B cell (primary cell): Measurements from ENCODE around the gene AK9. TPM values are rescaled to one million over a fixed set of nuclear protein-coding genes. Genes with fewer than 3 reads are reported as not detected.

Experiments
- ATAC-seq: fragments of 200-7000 bp; cut with Tn5 transposase; one replicate; pipeline ENCODE4 v1.10.0; 2021; ENCODE audit warnings: low read depth, mild to moderate bottlenecking, moderate number of reproducible peaks, moderate library complexity
- CTCF ChIA-PET: fragments of 350-600 bp; sonication (Branson Sonifier 250); formaldehyde crosslinking; loops from one replicate; lab custom pipeline; 2021; ENCODE audit warnings: antibody characterized with exemption, inconsistent platforms; lab: Charles Lee
- POLR2A ChIA-PET: fragments of 350-600 bp; sonication (Branson Sonifier 250); formaldehyde crosslinking; loops from one replicate; lab custom pipeline; 2021; ENCODE audit warnings: antibody characterized with exemption; lab: Charles Lee
- DNase-seq: peaks from one replicate; pipeline ENCODE4 v3.0.0; 2013
- H2AFZ ChIP-seq: 2 replicates; pipeline ENCODE4 v1.6.1; 2012; ENCODE audit warnings: mild to moderate bottlenecking, low read depth, low read length; ENCODE audit not compliant: insufficient read depth, poor library complexity, severe bottlenecking
- H3K27ac ChIP-seq, 2 donors: 1 replicate in 1 of 2; 2 replicates in 1 of 2; pipeline ENCODE4 v1.5.1; 2012 to 2013; ENCODE audit warnings: low read length in 2 of 2, mild to moderate bottlenecking in 2 of 2, moderate library complexity in 1 of 2
- H3K27me3 ChIP-seq, 4 experiments: fragments of 200-600 bp in 1 of 4; sonication (generic) in 1 of 4; replicated peaks in 1 of 4; 1 replicate in 2 of 4; 2 replicates in 2 of 4; pipeline versions ENCODE4 v1.6.1 to v1.7.0; 2013 to 2016; ENCODE audit warnings: low read length in 3 of 4, mild to moderate bottlenecking in 2 of 4, mixed read lengths in 1 of 4, moderate library complexity in 1 of 4; ENCODE audit not compliant: insufficient read depth in 4 of 4, control insufficient read depth in 3 of 4; ENCODE audit errors: control extremely low read depth in 1 of 4
- H3K36me3 ChIP-seq, 2 experiments: replicated peaks in 1 of 2; 1 replicate in 1 of 2; 2 replicates in 1 of 2; pipeline versions ENCODE4 v1.6.1 to v1.7.1; 2013; ENCODE audit warnings: low read length in 1 of 2; ENCODE audit not compliant: insufficient read depth in 2 of 2, control insufficient read depth in 1 of 2; ENCODE audit errors: control extremely low read depth in 1 of 2, extremely low read depth in 1 of 2
- H3K4me1 ChIP-seq, 2 donors: fragments of 200-600 bp in 1 of 2; sonication (generic) in 1 of 2; 1 replicate in 1 of 2; 2 replicates in 1 of 2; pipeline versions ENCODE4 v1.5.1 to v1.6.1; 2013 to 2017; ENCODE audit warnings: low read length in 2 of 2; ENCODE audit not compliant: control insufficient read depth in 2 of 2, insufficient read depth in 2 of 2
- H3K4me2 ChIP-seq: replicated peaks from 2 replicates; pipeline ENCODE3; 2012; ENCODE audit warnings: mild to moderate bottlenecking, low read depth, low read length; ENCODE audit not compliant: poor library complexity, severe bottlenecking
- H3K4me3 ChIP-seq, 5 experiments: fragments of 200-600 bp in 1 of 5; sonication (generic) in 1 of 5; 1 replicate in 3 of 5; 2 replicates in 2 of 5; pipeline versions ENCODE4 v1.5.1 to v1.7.0; 2011 to 2016; ENCODE audit warnings: low read length in 4 of 5, mild to moderate bottlenecking in 4 of 5, low read depth in 2 of 5, control low read depth in 1 of 5, moderate library complexity in 1 of 5; ENCODE audit not compliant: insufficient read depth in 1 of 5; ENCODE audit errors: control extremely low read depth in 1 of 5, extremely low read depth in 1 of 5
- H3K79me2 ChIP-seq: fragments of 200-600 bp; sonication (generic); one replicate; pipeline ENCODE4 v1.6.0; 2016; ENCODE audit warnings: low read length; ENCODE audit not compliant: control insufficient read depth, insufficient read depth
- H3K9ac ChIP-seq: fragments of 200-600 bp; sonication (generic); 2 replicates; pipeline ENCODE4 v1.6.1; 2017; ENCODE audit warnings: mild to moderate bottlenecking, low read length, moderate library complexity
- H3K9me3 ChIP-seq, 3 donors: one replicate each; pipeline versions ENCODE4 v1.6.1 to v1.7.1; 2013; ENCODE audit warnings: low read length in 2 of 3; ENCODE audit not compliant: control insufficient read depth in 2 of 3, insufficient read depth in 1 of 3; ENCODE audit errors: control extremely low read depth in 1 of 3
- H4K20me1 ChIP-seq: 2 replicates; pipeline ENCODE4 v1.6.0; 2012; ENCODE audit warnings: mild to moderate bottlenecking, low read length; ENCODE audit not compliant: insufficient read depth, control insufficient read depth, poor library complexity, severe bottlenecking
- H3K27ac Mint-ChIP-seq: one replicate; pipeline ENCODE4 v1.8.0; 2021; ENCODE audit warnings: mixed read lengths
- H3K27me3 Mint-ChIP-seq: one replicate; pipeline ENCODE4 v1.8.0; 2021; ENCODE audit warnings: mixed read lengths
- H3K4me1 Mint-ChIP-seq: one replicate; pipeline ENCODE4 v1.8.0; 2021; ENCODE audit warnings: mixed read lengths
- H3K4me3 Mint-ChIP-seq: one replicate; pipeline ENCODE4 v1.8.0; 2021; ENCODE audit warnings: mixed read lengths
- H3K9me3 Mint-ChIP-seq: one replicate; pipeline ENCODE4 v1.8.0; 2022; ENCODE audit warnings: mixed read lengths; ENCODE audit not compliant: insufficient read depth
- EZH2 ChIP-seq: IDR thresholded peaks from 2 replicates; pipeline ENCODE4 v1.6.1; 2012; ENCODE audit warnings: borderline replicate concordance, low read depth, mild to moderate bottlenecking, moderate library complexity, low read length; ENCODE audit not compliant: insufficient read depth, poor library complexity, severe bottlenecking
- WGBS: methylation state at CpG from one replicate; pipeline ENCODE4 v1.1.5; 2013; ENCODE audit warnings: missing lambda C conversion rate; ENCODE audit not compliant: insufficient coverage; 5-methylcytosine and 5-hydroxymethylcytosine counted together
- intact Hi-C: fragments of 100-400 bp; cut with micrococcal nuclease; formaldehyde crosslinking; loops from one replicate; pipeline ENCODE4 v1.10.0; 2022
- polyA plus RNA-seq: library from polyadenylated mRNA; depleted of rRNA; stranded (reverse); fragments of >200 nt; gene quantifications from 2 replicates; pipeline ENCODE4 v1.2.3, GENCODE V29; 2012
- total RNA-seq, 2 donors: library from RNA; stranded (reverse); fragments of 120-200 nt in 1 of 2; gene quantifications; 1 replicate in 1 of 2; 2 replicates in 1 of 2; pipeline versions ENCODE4 v1.2.3 to v1.2.4, GENCODE V29; 2013 to 2022
- TF ChIP-seq, protein P1 (sequence below): fragments of 200-600 bp; IDR thresholded peaks from one replicate; pipeline ENCODE4 v1.8.0; 2022; ENCODE audit warnings: antibody characterized with exemption, mild to moderate bottlenecking

AK9 gene
- total and polyA plus RNA-seq, 2 donors (not counting 1 experiment from before 2014, with no cell fraction given): 6.4 to 26.5 TPM

DNA sequence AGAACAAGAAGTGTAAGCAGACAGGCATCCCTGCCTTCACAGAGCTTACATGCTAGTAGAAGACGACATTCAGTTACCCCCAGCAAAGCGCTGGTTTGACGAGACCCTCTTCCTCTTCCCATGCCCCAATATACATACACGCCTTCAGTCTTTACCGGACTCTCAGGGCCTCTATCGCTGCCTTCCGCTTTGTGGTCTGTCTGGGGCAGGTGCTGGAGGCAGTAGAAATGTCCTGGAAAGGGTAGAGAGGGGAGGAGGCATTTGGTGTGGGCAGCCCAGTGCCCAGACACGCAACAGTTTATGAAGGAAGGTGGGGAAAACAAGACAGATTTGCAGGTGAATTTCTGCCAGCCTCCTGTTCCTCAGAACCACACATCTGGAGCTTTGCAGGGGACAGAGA lies 244.5 kb downstream of the AK9 start:
- H3K36me3 ChIP-seq: peaks cover 0 to 59% of the 10 kb centered on the region in 2 experiments
- CTCF ChIA-PET: interaction anchor here (1.1 kb wide), 1 partner anchor 9 kb away, joined by 3 read pairs; the partner anchor contains the start of gene MICAL1
- no peak overlapping the region for H3K27ac ChIP-seq
- no peaks in the 10 kb centered on the region for H3K27me3 Mint-ChIP-seq
- H3K9me3 ChIP-seq: no peaks in the 10 kb centered on the region
- no peak overlapping the region for H3K4me3 Mint-ChIP-seq
- H3K4me1 ChIP-seq: peaks cover 54 to 61% of the 10 kb centered on the region in 2 donors
- no peak overlapping the region for H3K4me3 ChIP-seq
- H3K9ac ChIP-seq: no peak overlapping the region
- WGBS: 30% methylated on average over 2 of the region's 8 CpGs
- H3K4me2 ChIP-seq: no peak overlapping the region
- peaks cover 23% of the 10 kb centered on the region for H4K20me1 ChIP-seq
- no peaks in the 10 kb centered on the region for H3K27me3 ChIP-seq
- POLR2A ChIA-PET: interaction anchor here (1.3 kb wide), 1 partner anchor 10 kb away, joined by 7 read pairs; the partner anchor contains the start of gene MICAL1
- DNase-seq (peak; percentile 41), ATAC-seq (no peak)
- TF ChIP-seq, protein P1, sequence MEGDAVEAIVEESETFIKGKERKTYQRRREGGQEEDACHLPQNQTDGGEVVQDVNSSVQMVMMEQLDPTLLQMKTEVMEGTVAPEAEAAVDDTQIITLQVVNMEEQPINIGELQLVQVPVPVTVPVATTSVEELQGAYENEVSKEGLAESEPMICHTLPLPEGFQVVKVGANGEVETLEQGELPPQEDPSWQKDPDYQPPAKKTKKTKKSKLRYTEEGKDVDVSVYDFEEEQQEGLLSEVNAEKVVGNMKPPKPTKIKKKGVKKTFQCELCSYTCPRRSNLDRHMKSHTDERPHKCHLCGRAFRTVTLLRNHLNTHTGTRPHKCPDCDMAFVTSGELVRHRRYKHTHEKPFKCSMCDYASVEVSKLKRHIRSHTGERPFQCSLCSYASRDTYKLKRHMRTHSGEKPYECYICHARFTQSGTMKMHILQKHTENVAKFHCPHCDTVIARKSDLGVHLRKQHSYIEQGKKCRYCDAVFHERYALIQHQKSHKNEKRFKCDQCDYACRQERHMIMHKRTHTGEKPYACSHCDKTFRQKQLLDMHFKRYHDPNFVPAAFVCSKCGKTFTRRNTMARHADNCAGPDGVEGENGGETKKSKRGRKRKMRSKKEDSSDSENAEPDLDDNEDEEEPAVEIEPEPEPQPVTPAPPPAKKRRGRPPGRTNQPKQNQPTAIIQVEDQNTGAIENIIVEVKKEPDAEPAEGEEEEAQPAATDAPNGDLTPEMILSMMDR: no peak
- TF ChIP-seq EZH2: no peak
- H3K27ac Mint-ChIP-seq: peak overlapping the region; percentile 67
- intact Hi-C loops: no loop called here
- no peak overlapping the region for H2AFZ ChIP-seq
- no peaks in the 10 kb centered on the region for H3K9me3 Mint-ChIP-seq
- H3K79me2 ChIP-seq: peaks cover 16% of the 10 kb centered on the region
- peaks cover 66% of the 10 kb centered on the region for H3K4me1 Mint-ChIP-seq

DNA sequence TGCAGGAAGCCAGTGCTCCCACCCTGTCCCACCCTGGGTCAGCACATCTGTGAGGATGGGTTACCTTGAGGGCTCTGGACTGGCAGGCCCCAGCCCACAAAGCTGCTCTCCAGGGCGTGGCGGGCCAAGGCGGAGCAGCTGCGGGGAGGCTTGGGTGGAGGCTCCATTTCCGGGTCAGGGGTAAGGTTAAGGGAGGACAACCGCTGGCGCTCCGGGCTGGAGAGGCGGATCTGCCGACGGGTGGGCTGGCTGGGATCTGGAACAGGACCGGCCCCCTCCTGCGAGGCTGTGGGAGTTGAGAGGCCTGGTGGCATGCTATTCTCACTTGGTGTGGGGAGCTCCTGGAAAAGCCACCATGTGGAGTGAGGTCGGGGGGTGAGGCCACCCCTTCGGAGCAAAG lies 244.9 kb downstream of the AK9 start:
- Mint-ChIP-seq H3K4me3 (no peak overlapping the region), H3K9me3 (no peaks in the 10 kb centered on the region), H3K4me1 (peaks cover 68% of the 10 kb centered on the region), H3K27me3 (no peaks in the 10 kb centered on the region), H3K27ac (peak overlapping the region; percentile 67)
- ATAC-seq: no peak
- Histone ChIP-seq H3K27ac (no peak overlapping the region), H3K9me3 (no peaks in the 10 kb centered on the region), H3K4me1 (peaks cover 51 to 61% of the 10 kb centered on the region in 2 donors), H3K4me3 (no peak overlapping the region), H3K79me2 (peaks cover 18% of the 10 kb centered on the region), H3K27me3 (no peaks in the 10 kb centered on the region), H3K9ac (no peak overlapping the region), H4K20me1 (peaks cover 28% of the 10 kb centered on the region), H2AFZ (no peak overlapping the region), H3K4me2 (no peak overlapping the region), H3K36me3 (peaks cover 0 to 56% of the 10 kb centered on the region in 2 experiments)
- WGBS: 95% methylated on average over 13 of the region's 15 CpGs
- TF ChIP-seq, protein P1: no peak
- TF ChIP-seq EZH2: no peak
- intact Hi-C loops: no loop called here
- ChIA-PET CTCF (interaction anchor here (1.1 to 2.8 kb wide), 2 partner anchors 9 kb away, joined by 3 to 12 read pairs; partner anchors contain the start of gene MICAL1), POLR2A (interaction anchor here (3.6 kb wide), 1 partner anchor 8 kb away, joined by 26 read pairs; the partner anchor contains the start of gene MICAL1)
- peak; percentile 32 for DNase-seq
